ENCODE results near the gene MESP2.

Gene MESP2

DNA sequence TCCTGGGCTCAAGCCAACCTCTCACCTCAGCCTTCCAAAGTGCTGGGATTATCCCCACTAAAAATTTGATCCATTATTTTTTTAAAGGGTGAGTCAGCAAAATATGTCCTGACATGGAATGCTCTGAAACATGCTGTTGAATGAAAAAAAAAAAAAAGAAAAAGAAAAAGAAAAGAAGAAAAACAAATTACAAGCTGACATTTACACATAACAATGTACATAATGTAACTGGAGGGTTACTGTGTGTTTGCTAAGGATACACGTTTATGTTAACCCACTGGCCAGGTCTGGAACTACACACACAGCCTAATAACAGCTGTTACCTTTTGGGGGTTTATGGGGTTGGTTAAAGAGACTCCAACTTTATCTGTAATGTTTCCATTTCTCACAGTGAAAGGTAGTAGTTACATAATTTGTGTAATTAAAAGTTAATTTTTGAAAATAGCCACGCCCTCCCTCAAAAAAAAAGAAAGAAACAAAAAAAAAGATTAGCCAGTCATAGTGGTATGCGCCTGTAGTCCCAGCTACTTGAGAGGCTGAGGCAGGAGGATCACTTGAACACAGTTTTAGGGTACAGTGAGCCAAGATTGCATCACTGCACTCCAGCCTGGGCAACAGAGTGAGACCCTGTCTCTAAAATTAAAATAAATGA lies 3.1 kb upstream of the MESP2 start:
- TF ChIP-seq SUZ12 (IDR thresholded peaks at IDR 0.05; ENCODE audit: extremely low read depth, insufficient read depth, insufficient read length) (no peak), YY1 (IDR thresholded peaks at IDR 0.05; ENCODE audit: insufficient read depth, insufficient read length) (no peak), ZNF274 (IDR thresholded peaks at IDR 0.05; ENCODE audit: low read depth, low read length) (no peak)

DNA sequence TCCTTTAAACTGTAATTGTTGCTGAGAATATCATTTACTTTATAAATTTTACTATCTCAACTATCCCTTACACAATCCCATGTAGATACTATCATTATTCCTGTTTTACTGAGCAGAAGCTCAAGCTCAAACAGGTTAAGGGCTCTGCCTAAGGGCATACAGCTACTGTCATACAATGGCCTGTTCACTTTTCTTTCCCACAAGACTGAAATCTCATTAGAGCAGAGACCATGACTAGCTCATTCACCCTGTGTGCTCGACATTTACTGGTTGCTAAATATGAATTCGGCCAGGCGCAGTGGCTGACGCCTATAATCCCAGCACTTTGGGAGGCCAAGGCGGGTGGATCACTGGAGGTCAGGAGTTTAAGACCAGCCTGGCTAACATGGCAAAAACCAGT lies 1.6 kb upstream of the MESP2 start:
- TF ChIP-seq YY1 (IDR thresholded peaks at IDR 0.05; ENCODE audit: insufficient read depth, insufficient read length) (no peak), SUZ12 (IDR thresholded peaks at IDR 0.05; ENCODE audit: extremely low read depth, insufficient read depth, insufficient read length) (no peak), ZNF274 (IDR thresholded peaks at IDR 0.05; ENCODE audit: low read depth, low read length) (no peak)
- H3K36me3 ChIP-seq (ENCODE audit: insufficient read depth, insufficient read length, low read length) = no peaks in the 10 kb centered on the region
- no peaks in the 10 kb centered on the region for H3K9me3 ChIP-seq (ENCODE audit: insufficient read depth, low read length)
- no peak overlapping the region for H3K4me3 ChIP-seq (ENCODE audit: insufficient read length, low read depth)
- H3K4me1 ChIP-seq (ENCODE audit: insufficient read depth, insufficient read length) = peaks cover 3% of the 10 kb centered on the region
- peaks cover 32% of the 10 kb centered on the region for H3K27me3 ChIP-seq (ENCODE audit: insufficient read depth, insufficient read length)
- DNase-seq (ENCODE audit: low read depth, low spot score) = no peak
- H3K9ac ChIP-seq (ENCODE audit: insufficient read length, low read depth) = no peak overlapping the region

More for the DNA sequence above, 3.1 kb upstream of the MESP2 start:
- H3K4me3 ChIP-seq (ENCODE audit: insufficient read length, low read depth) = no peak overlapping the region
- H3K9ac ChIP-seq (ENCODE audit: insufficient read length, low read depth) = no peak overlapping the region
- peaks cover 25% of the 10 kb centered on the region for H3K27me3 ChIP-seq (ENCODE audit: insufficient read depth, insufficient read length)
- DNase-seq (ENCODE audit: low read depth, low spot score) = no peak
- no peaks in the 10 kb centered on the region for H3K9me3 ChIP-seq (ENCODE audit: insufficient read depth, low read length)
- H3K36me3 ChIP-seq (ENCODE audit: insufficient read depth, insufficient read length, low read length) = no peaks in the 10 kb centered on the region
- peaks cover 3% of the 10 kb centered on the region for H3K4me1 ChIP-seq (ENCODE audit: insufficient read depth, insufficient read length)

DNA sequence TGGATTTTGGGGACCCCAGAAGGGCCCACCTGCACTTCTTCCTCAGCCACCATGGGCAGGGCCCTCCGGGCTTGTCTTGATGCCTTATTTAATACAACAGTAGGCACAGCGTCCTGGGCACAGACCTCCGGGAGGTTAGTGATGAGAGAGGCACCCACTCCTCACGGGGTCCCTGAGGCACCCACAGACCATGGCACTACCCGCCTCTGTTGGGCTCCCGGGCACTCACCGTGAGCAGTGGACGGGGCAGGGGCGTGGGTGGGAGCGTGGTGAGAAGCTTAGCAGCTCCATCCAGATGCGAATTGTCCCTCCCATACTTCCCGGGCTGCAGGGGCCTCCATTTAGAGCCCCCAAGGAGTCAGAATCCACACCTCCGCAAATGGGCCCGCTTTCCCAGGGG lies 317 bp upstream of the MESP2 start:
- no peak overlapping the region for H3K4me3 ChIP-seq (ENCODE audit: insufficient read length, low read depth)
- peaks cover 3% of the 10 kb centered on the region for H3K4me1 ChIP-seq (ENCODE audit: insufficient read depth, insufficient read length)
- no peak overlapping the region for H3K9ac ChIP-seq (ENCODE audit: insufficient read length, low read depth)

GRCh38 chr15:89777073-89777751 lies 1.1 kb downstream of the MESP2 start:
- Histone ChIP-seq H3K4me3 (ENCODE audit: insufficient read length, low read depth) (no peak overlapping the region), H3K27me3 (ENCODE audit: insufficient read depth, insufficient read length) (peaks cover 32% of the 10 kb centered on the region), H3K4me1 (ENCODE audit: insufficient read depth, insufficient read length) (peaks cover 11% of the 10 kb centered on the region), H3K9ac (ENCODE audit: insufficient read length, low read depth) (peak overlapping the region; percentile 43), H3K9me3 (ENCODE audit: insufficient read depth, low read length) (no peaks in the 10 kb centered on the region), H3K36me3 (ENCODE audit: insufficient read depth, insufficient read length, low read length) (no peaks in the 10 kb centered on the region)
- no peak for DNase-seq (ENCODE audit: low read depth, low spot score)
- no peak for TF ChIP-seq ZNF274 (IDR thresholded peaks at IDR 0.05; ENCODE audit: low read depth, low read length)

More for the DNA sequence above, 317 bp upstream of the MESP2 start:
- H3K36me3 ChIP-seq (ENCODE audit: insufficient read depth, insufficient read length, low read length) = no peaks in the 10 kb centered on the region
- TF ChIP-seq YY1 (IDR thresholded peaks at IDR 0.05; ENCODE audit: insufficient read depth, insufficient read length) (no peak), ZNF274 (IDR thresholded peaks at IDR 0.05; ENCODE audit: low read depth, low read length) (no peak), SUZ12 (IDR thresholded peaks at IDR 0.05; ENCODE audit: extremely low read depth, insufficient read depth, insufficient read length) (no peak)
- DNase-seq (ENCODE audit: low read depth, low spot score) = no peak
- H3K27me3 ChIP-seq (ENCODE audit: insufficient read depth, insufficient read length) = peaks cover 32% of the 10 kb centered on the region
- no peaks in the 10 kb centered on the region for H3K9me3 ChIP-seq (ENCODE audit: insufficient read depth, low read length)

GRCh38 chr15:89777782-89778380 lies 1.7 kb downstream of the MESP2 start:
- DNase-seq (ENCODE audit: low read depth, low spot score) = no peak
- Histone ChIP-seq H3K27me3 (ENCODE audit: insufficient read depth, insufficient read length) (peaks cover 32% of the 10 kb centered on the region), H3K4me1 (ENCODE audit: insufficient read depth, insufficient read length) (peaks cover 11% of the 10 kb centered on the region), H3K9me3 (ENCODE audit: insufficient read depth, low read length) (no peaks in the 10 kb centered on the region), H3K9ac (ENCODE audit: insufficient read length, low read depth) (peak overlapping the region; percentile 4), H3K36me3 (ENCODE audit: insufficient read depth, insufficient read length, low read length) (no peaks in the 10 kb centered on the region), H3K4me3 (ENCODE audit: insufficient read length, low read depth) (no peak overlapping the region)
- TF ChIP-seq YY1 (IDR thresholded peaks at IDR 0.05; ENCODE audit: insufficient read depth, insufficient read length) = no peak
- TF ChIP-seq ZNF274 (IDR thresholded peaks at IDR 0.05; ENCODE audit: low read depth, low read length) = no peak
- no peak for TF ChIP-seq SUZ12 (IDR thresholded peaks at IDR 0.05; ENCODE audit: extremely low read depth, insufficient read depth, insufficient read length)

- no peak for DNase-seq (ENCODE audit: low read depth, low spot score)
- no peak for TF ChIP-seq YY1 (IDR thresholded peaks at IDR 0.05; ENCODE audit: insufficient read depth, insufficient read length)
- no peak for TF ChIP-seq SUZ12 (IDR thresholded peaks at IDR 0.05; ENCODE audit: extremely low read depth, insufficient read depth, insufficient read length)
- no peak for TF ChIP-seq ZNF274 (IDR thresholded peaks at IDR 0.05; ENCODE audit: low read depth, low read length)
- no peaks in the 10 kb centered on the region for H3K36me3 ChIP-seq (ENCODE audit: insufficient read depth, insufficient read length, low read length)
- H3K4me3 ChIP-seq (ENCODE audit: insufficient read length, low read depth) = no peak overlapping the region
- H3K9me3 ChIP-seq (ENCODE audit: insufficient read depth, low read length) = no peaks in the 10 kb centered on the region
- H3K27me3 ChIP-seq (ENCODE audit: insufficient read depth, insufficient read length) = peaks cover 32% of the 10 kb centered on the region
- no peak overlapping the region for H3K9ac ChIP-seq (ENCODE audit: insufficient read length, low read depth)
- H3K4me1 ChIP-seq (ENCODE audit: insufficient read depth, insufficient read length) = peaks cover 15% of the 10 kb centered on the region
Measured at GRCh38 chr15:89778861-89779260, 2.7 kb downstream of the MESP2 start.

DNA sequence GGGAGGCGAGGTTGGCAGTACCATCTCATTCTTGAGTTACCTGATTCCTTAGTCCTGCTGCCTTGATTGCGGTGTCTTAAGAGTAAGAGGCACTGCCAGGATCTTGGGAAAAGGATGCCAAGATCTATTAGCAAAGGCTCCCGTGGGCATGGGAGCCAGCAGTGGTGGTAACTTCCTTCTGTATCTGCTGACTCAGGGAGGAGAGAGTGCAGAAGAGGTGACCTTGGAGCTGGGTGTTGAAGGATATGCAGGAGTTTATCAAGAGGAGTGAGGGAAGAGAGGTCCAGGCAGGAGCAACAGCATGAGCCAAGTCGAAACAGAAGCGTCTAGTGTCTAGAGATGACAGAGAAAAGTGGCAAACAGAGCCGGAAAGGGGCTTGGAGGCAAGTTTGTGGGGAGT lies 4.5 kb downstream of the MESP2 start:
- peaks cover 25% of the 10 kb centered on the region for H3K4me1 ChIP-seq (ENCODE audit: insufficient read depth, insufficient read length)
- H3K36me3 ChIP-seq (ENCODE audit: insufficient read depth, insufficient read length, low read length) = no peaks in the 10 kb centered on the region
- peaks cover 27% of the 10 kb centered on the region for H3K27me3 ChIP-seq (ENCODE audit: insufficient read depth, insufficient read length)
- no peaks in the 10 kb centered on the region for H3K9me3 ChIP-seq (ENCODE audit: insufficient read depth, low read length)
- no peak overlapping the region for H3K4me3 ChIP-seq (ENCODE audit: insufficient read length, low read depth)
- TF ChIP-seq ZNF274 (IDR thresholded peaks at IDR 0.05; ENCODE audit: low read depth, low read length) (no peak), SUZ12 (IDR thresholded peaks at IDR 0.05; ENCODE audit: extremely low read depth, insufficient read depth, insufficient read length) (no peak), YY1 (IDR thresholded peaks at IDR 0.05; ENCODE audit: insufficient read depth, insufficient read length) (no peak)
- no peak overlapping the region for H3K9ac ChIP-seq (ENCODE audit: insufficient read length, low read depth)
- no peak for DNase-seq (ENCODE audit: low read depth, low spot score)

Data from NT2/D1 (cell line).